HG03354 (cell line): ENCODE results near the gene CLASP1.
"Not testable (repeated sequence)": the region's sequence is repeated elsewhere in the genome, so short reads cannot be mapped to it uniquely, and the experiment has no call there.

ENCODE experiments used
- ATAC-seq: cut with Tn5 transposase; IDR thresholded peaks from one replicate; pipeline ENCODE4 v1.9.1; 2021; ENCODE audit warnings: mild to moderate bottlenecking; ENCODE audit not compliant: unreplicated experiment, poor library complexity, severe bottlenecking

CLASP1 gene

GRCh38 chr2:121321476-121321875 is 327.8 kb downstream of the CLASP1 start:
- ATAC-seq, result no peak

- no peak for ATAC-seq
Observed at GRCh38 chr2:121319941-121320340, 329.3 kb downstream of the CLASP1 start.

GRCh38 chr2:121316986-121317385 is 332.3 kb downstream of the CLASP1 start:
- ATAC-seq, result no peak

- ATAC-seq, result not testable (repeated sequence)
Observed at GRCh38 chr2:121313701-121314100, 335.6 kb downstream of the CLASP1 start.

- ATAC-seq, result peak; percentile 76
Observed at GRCh38 chr2:121309801-121310200, 339.5 kb downstream of the CLASP1 start.

- ATAC-seq, result no peak
Observed at GRCh38 chr2:121309323-121309722, 339.9 kb downstream of the CLASP1 start.

GRCh38 chr2:121307048-121307447 is 342.2 kb downstream of the CLASP1 start:
- no peak for ATAC-seq

GRCh38 chr2:121304941-121305340 is 344.3 kb downstream of the CLASP1 start:
- ATAC-seq, result no peak

GRCh38 chr2:121303531-121304263 is 345.6 kb downstream of the CLASP1 start:
- no peak for ATAC-seq

GRCh38 chr2:121301190-121301589 is 348.1 kb downstream of the CLASP1 start:
- not testable (repeated sequence) for ATAC-seq

GRCh38 chr2:121298476-121298875 is 350.8 kb downstream of the CLASP1 start:
- ATAC-seq, result no peak

- ATAC-seq, result not testable (repeated sequence)
Observed at GRCh38 chr2:121297866-121298265, 351.4 kb downstream of the CLASP1 start.

- peak; percentile 82 for ATAC-seq
Observed at GRCh38 chr2:121297217-121297830, 351.9 kb downstream of the CLASP1 start.

GRCh38 chr2:121295911-121296650 is 353.2 kb downstream of the CLASP1 start:
- no peak for ATAC-seq

GRCh38 chr2:121294881-121295840 is 354.1 kb downstream of the CLASP1 start:
- ATAC-seq, result no peak

GRCh38 chr2:121293450-121294325 is 355.6 kb downstream of the CLASP1 start:
- ATAC-seq, result no peak

- no peak for ATAC-seq
Observed at GRCh38 chr2:121291251-121291580, 358.0 kb downstream of the CLASP1 start.

- no peak for ATAC-seq
Observed at GRCh38 chr2:121289271-121289670, 360.0 kb downstream of the CLASP1 start.
